Endothelial cell (in vitro differentiated cells): ENCODE data around the gene MMP17. TPM values are rescaled to one million over a fixed set of nuclear protein-coding genes. Genes with fewer than 3 reads are reported as not detected.
"Not testable (repeated sequence)": the region's sequence is repeated elsewhere in the genome, so short reads cannot be mapped to it uniquely, and the experiment has no call there.

Source experiments
- DNase-seq: peaks from one replicate; pipeline ENCODE4 v3.0.0; 2021; ENCODE audit warnings: low spot score
- H3K27ac Mint-ChIP-seq: one replicate; pipeline ENCODE4 v1.8.0; 2021; ENCODE audit warnings: mixed read lengths, inconsistent platforms; ENCODE audit not compliant: unreplicated experiment
- H3K27me3 Mint-ChIP-seq: one replicate; pipeline ENCODE4 v1.8.0; 2021; ENCODE audit warnings: mild to moderate bottlenecking, moderate library complexity, mixed read lengths, inconsistent platforms; ENCODE audit not compliant: unreplicated experiment
- H3K36me3 Mint-ChIP-seq: one replicate; pipeline ENCODE4 v1.8.0; 2021; ENCODE audit warnings: mild to moderate bottlenecking, low read depth, mixed read lengths, inconsistent platforms; ENCODE audit not compliant: unreplicated experiment
- H3K4me1 Mint-ChIP-seq: one replicate; pipeline ENCODE4 v1.8.0; 2021; ENCODE audit warnings: mild to moderate bottlenecking, mixed read lengths, inconsistent platforms; ENCODE audit not compliant: unreplicated experiment
- H3K4me3 Mint-ChIP-seq: one replicate; pipeline ENCODE4 v1.8.0; 2021; ENCODE audit warnings: mild to moderate bottlenecking, mixed read lengths, inconsistent platforms; ENCODE audit not compliant: unreplicated experiment
- H3K9me3 Mint-ChIP-seq: one replicate; pipeline ENCODE4 v1.8.0; 2021; ENCODE audit warnings: mixed read lengths, inconsistent platforms; ENCODE audit not compliant: unreplicated experiment
- CTCF ChIP-seq: fragments of 200-600 bp; sonication (generic); IDR thresholded peaks from one replicate; pipeline ENCODE4 v1.5.0; 2021; ENCODE audit warnings: antibody characterized with exemption; ENCODE audit not compliant: unreplicated experiment
- total RNA-seq: library from RNA; stranded (reverse); fragmentation: NEBNext Ultra II Directional; extraction: Animal tissue kit (Norgen Biotek cat#: 25700); gene quantifications from one replicate; pipeline ENCODE4 v1.2.1, GENCODE V29; 2021; ENCODE audit not compliant: unreplicated experiment

Gene MMP17
- total RNA-seq, 1 donor from 2014 or later: 6.3 TPM

GRCh38 chr12:131885543-131886057 lies 57.4 kb downstream of the MMP17 start:
- no peak for TF ChIP-seq CTCF
- peaks cover 6% of the 10 kb centered on the region for H3K9me3 Mint-ChIP-seq
- H3K27ac Mint-ChIP-seq: no peak overlapping the region
- no peak overlapping the region for H3K4me3 Mint-ChIP-seq
- DNase-seq: no peak
- peaks cover 8% of the 10 kb centered on the region for H3K4me1 Mint-ChIP-seq
- H3K27me3 Mint-ChIP-seq: peaks cover 2% of the 10 kb centered on the region
- H3K36me3 Mint-ChIP-seq: peaks cover 3% of the 10 kb centered on the region

- not testable (repeated sequence) for H3K4me3 Mint-ChIP-seq, H3K9me3 Mint-ChIP-seq, H3K4me1 Mint-ChIP-seq, H3K27ac Mint-ChIP-seq, DNase-seq, H3K27me3 Mint-ChIP-seq, H3K36me3 Mint-ChIP-seq
These were observed 63.5 kb downstream of the MMP17 start for GRCh38 chr12:131891722-131892121.

- Mint-ChIP-seq H3K27me3 (peaks cover 4% of the 10 kb centered on the region), H3K27ac (no peak overlapping the region), H3K9me3 (no peaks in the 10 kb centered on the region), H3K4me1 (peaks cover 8% of the 10 kb centered on the region), H3K4me3 (no peak overlapping the region), H3K36me3 (peaks cover 3% of the 10 kb centered on the region)
- no peak for DNase-seq
- TF ChIP-seq CTCF: no peak
These were observed 64.8 kb downstream of the MMP17 start for GRCh38 chr12:131892711-131893604.

GRCh38 chr12:131893605-131894312 lies 65.6 kb downstream of the MMP17 start:
- Mint-ChIP-seq H3K4me3 (peak overlapping the region; percentile 38), H3K27ac (peak overlapping the region; percentile 41), H3K4me1 (peaks cover 8% of the 10 kb centered on the region), H3K9me3 (no peaks in the 10 kb centered on the region), H3K27me3 (peaks cover 8% of the 10 kb centered on the region), H3K36me3 (peaks cover 3% of the 10 kb centered on the region)
- TF ChIP-seq CTCF: no peak
- DNase-seq: no peak

GRCh38 chr12:131894313-131894860 lies 66.2 kb downstream of the MMP17 start, which contains the start of gene ULK1:
TSS of gene ULK1 (plus strand) at chr12:131894622. CDS start at chr12:131895002, 380 bp downstream.
- H3K27ac Mint-ChIP-seq: peak within 1 kb of the TSS; percentile 41
- H3K4me3 Mint-ChIP-seq: peak within 1 kb of the TSS; percentile 85
- peaks cover 8% of the 10 kb centered on the region for H3K27me3 Mint-ChIP-seq
- peaks cover 3% of the 10 kb centered on the region for H3K36me3 Mint-ChIP-seq
- peaks cover 3% of the 10 kb centered on the region for H3K4me1 Mint-ChIP-seq
- TF ChIP-seq CTCF: no peak
- peak; percentile 93 for DNase-seq
- H3K9me3 Mint-ChIP-seq: no peaks in the 10 kb centered on the region
